H54 (cell line): Measurements from ENCODE around the gene SUSD4.
"Not testable (repeated sequence)": the region's sequence is repeated elsewhere in the genome, so short reads cannot be mapped to it uniquely, and the experiment has no call there.

Experiments
- DNase-seq: peaks from one replicate; pipeline ENCODE4 v3.0.0; 2011; ENCODE audit warnings: low spot score, mixed read lengths; ENCODE audit not compliant: insufficient read length
- FAIRE-seq: peaks from 3 replicates; lab custom pipeline; 2011; peaks lifted over from hg19 to GRCh38; lab: Jason Lieb, UNC
- POLR2A ChIP-seq: IDR thresholded peaks from 2 replicates; pipeline ENCODE4 v1.6.1; 2011; ENCODE audit warnings: low read depth, mild to moderate bottlenecking, low read length

Gene SUSD4

GRCh38 chr1:223307544-223307943, 56.4 kb downstream of the SUSD4 start:
- FAIRE-seq: no peak
- DNase-seq: no peak
- TF ChIP-seq POLR2A: no peak

GRCh38 chr1:223304931-223305330, 59.0 kb downstream of the SUSD4 start:
- TF ChIP-seq POLR2A: no peak
- DNase-seq (no peak), FAIRE-seq (no peak)

DNA sequence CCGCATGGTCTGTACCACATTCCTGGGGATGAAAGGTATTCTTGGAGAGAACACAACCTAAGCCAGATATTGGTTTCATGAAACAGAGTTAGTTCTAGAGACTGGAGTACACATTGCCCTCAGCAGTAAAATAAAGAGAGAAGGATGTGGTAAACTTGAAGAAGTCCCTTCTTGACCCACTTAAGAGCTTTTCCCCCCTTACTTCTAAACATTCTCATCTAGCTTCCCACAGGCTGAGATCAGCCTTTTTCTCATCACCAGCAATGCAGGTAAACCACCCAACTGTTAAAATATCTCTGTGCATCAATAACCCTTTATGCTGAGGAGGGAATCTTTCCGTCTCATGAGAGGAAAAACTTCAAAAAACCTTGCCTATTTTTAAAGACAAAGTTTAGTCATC, 62.6 kb downstream of the SUSD4 start:
- no peak for FAIRE-seq
- no peak for DNase-seq
- TF ChIP-seq POLR2A: no peak

GRCh38 chr1:223299553-223299952, 64.4 kb downstream of the SUSD4 start:
- DNase-seq: no peak
- no peak for TF ChIP-seq POLR2A
- no peak for FAIRE-seq

GRCh38 chr1:223298701-223299100, 65.3 kb downstream of the SUSD4 start:
- no peak for TF ChIP-seq POLR2A
- no peak for DNase-seq
- FAIRE-seq: no peak

- FAIRE-seq: no peak
- DNase-seq: no peak
- TF ChIP-seq POLR2A: no peak
These were observed 66.2 kb downstream of the SUSD4 start for GRCh38 chr1:223297800-223298199.

- no peak for TF ChIP-seq POLR2A
- DNase-seq: no peak
- no peak for FAIRE-seq
These were observed 72.2 kb downstream of the SUSD4 start for GRCh38 chr1:223291796-223292195.

GRCh38 chr1:223290397-223290796, 73.6 kb downstream of the SUSD4 start:
- DNase-seq: no peak
- FAIRE-seq: no peak
- no peak for TF ChIP-seq POLR2A

- FAIRE-seq (no peak), DNase-seq (no peak)
- TF ChIP-seq POLR2A: no peak
These were observed 74.4 kb downstream of the SUSD4 start for GRCh38 chr1:223289621-223290020.

DNA sequence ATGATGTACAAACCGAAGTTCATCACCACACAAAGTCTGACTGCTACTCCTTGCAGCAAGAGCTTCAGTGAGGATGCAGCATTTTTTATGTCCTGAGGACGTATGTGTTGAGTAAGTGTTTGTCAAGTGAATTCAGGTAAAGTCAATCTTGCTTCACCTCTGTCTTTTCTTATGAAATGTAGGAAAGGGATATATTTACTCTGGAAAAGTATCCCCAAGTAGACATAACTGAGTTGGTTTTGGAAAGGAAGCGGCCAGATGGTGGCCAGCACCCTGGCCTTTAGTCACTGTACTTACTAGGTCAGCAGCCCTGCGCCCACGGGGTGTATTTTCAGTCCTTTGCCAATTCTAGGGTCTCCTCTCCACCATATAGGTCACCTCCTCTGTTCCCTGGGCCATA, 75.2 kb downstream of the SUSD4 start:
- no peak for FAIRE-seq
- TF ChIP-seq POLR2A: no peak
- no peak for DNase-seq

- FAIRE-seq (no peak), DNase-seq (no peak)
- TF ChIP-seq POLR2A: no peak
These were observed 78.5 kb downstream of the SUSD4 start for GRCh38 chr1:223285452-223285851.

- DNase-seq, FAIRE-seq: not testable (repeated sequence)
These were observed 80.3 kb downstream of the SUSD4 start for GRCh38 chr1:223283697-223284096.

GRCh38 chr1:223278311-223278710, 85.7 kb downstream of the SUSD4 start:
- not testable (repeated sequence) for DNase-seq, FAIRE-seq

DNA sequence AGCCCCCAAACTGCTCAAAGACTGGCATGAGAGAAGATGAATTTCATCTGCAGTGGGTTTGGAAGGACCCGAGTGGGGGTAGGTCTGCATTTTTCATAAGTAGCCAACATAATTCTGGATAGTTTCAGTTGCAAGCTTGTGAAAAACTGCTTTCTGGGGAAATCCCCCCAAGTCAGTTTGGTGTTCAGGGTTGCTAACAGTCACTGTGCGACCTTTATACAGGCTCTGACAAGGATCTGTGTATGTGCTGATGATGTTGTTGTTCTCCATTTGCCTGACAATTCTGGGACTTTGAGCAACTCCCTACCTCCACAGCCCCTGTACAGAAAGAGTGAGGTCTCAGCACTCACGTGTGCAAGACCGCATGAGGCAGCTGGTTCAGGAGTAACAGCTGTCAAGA, 87.9 kb downstream of the SUSD4 start:
- FAIRE-seq: no peak
- TF ChIP-seq POLR2A: no peak
- no peak for DNase-seq

GRCh38 chr1:223273511-223273910, 90.5 kb downstream of the SUSD4 start:
- no peak for FAIRE-seq
- no peak for TF ChIP-seq POLR2A
- DNase-seq: no peak
